ENCODE measurements around the gene NTMT1. TPM values are rescaled to one million over a fixed set of nuclear protein-coding genes. Genes with fewer than 3 reads are reported as not detected.

Gene NTMT1
- total RNA-seq, 1 donor from 2014 or later, result 40.8 TPM

DNA sequence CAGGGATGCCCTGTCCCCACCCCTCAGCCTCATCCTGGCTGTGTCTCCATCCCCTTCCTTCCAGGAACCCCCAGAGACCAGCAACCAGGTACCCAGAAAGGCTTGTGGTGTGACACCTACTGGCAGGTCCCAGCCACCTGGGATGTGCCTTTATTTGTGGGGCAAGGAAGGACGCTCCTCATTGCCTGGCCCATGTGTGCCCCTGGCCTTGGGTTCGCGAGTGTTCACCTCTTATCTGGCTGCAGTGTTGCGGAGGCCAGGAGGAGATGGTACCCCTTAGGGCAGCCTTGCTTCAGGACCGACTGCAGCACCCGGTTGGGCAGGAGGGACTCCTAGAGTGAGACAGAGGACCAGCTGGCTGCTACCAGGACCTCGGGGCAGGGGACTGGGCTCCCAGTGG is 13.8 kb upstream of the NTMT1 start:
- TF ChIP-seq, protein P1, sequence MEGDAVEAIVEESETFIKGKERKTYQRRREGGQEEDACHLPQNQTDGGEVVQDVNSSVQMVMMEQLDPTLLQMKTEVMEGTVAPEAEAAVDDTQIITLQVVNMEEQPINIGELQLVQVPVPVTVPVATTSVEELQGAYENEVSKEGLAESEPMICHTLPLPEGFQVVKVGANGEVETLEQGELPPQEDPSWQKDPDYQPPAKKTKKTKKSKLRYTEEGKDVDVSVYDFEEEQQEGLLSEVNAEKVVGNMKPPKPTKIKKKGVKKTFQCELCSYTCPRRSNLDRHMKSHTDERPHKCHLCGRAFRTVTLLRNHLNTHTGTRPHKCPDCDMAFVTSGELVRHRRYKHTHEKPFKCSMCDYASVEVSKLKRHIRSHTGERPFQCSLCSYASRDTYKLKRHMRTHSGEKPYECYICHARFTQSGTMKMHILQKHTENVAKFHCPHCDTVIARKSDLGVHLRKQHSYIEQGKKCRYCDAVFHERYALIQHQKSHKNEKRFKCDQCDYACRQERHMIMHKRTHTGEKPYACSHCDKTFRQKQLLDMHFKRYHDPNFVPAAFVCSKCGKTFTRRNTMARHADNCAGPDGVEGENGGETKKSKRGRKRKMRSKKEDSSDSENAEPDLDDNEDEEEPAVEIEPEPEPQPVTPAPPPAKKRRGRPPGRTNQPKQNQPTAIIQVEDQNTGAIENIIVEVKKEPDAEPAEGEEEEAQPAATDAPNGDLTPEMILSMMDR (IDR thresholded peaks at IDR 0.05; ENCODE audit: insufficient read depth, low read length, severe bottlenecking), result no peak
- H3K36me3 ChIP-seq (ENCODE audit: control insufficient read depth, insufficient read depth, low read length), result no peaks in the 10 kb centered on the region
- H3K27me3 ChIP-seq (ENCODE audit: control insufficient read depth, insufficient read depth, low read length), result peaks cover 4% of the 10 kb centered on the region
- DNase-seq (ENCODE audit: low read depth) (no peak), FAIRE-seq (no peak)
- no peak overlapping the region for H3K4me3 ChIP-seq (ENCODE audit: low read depth, low read length)

DNA sequence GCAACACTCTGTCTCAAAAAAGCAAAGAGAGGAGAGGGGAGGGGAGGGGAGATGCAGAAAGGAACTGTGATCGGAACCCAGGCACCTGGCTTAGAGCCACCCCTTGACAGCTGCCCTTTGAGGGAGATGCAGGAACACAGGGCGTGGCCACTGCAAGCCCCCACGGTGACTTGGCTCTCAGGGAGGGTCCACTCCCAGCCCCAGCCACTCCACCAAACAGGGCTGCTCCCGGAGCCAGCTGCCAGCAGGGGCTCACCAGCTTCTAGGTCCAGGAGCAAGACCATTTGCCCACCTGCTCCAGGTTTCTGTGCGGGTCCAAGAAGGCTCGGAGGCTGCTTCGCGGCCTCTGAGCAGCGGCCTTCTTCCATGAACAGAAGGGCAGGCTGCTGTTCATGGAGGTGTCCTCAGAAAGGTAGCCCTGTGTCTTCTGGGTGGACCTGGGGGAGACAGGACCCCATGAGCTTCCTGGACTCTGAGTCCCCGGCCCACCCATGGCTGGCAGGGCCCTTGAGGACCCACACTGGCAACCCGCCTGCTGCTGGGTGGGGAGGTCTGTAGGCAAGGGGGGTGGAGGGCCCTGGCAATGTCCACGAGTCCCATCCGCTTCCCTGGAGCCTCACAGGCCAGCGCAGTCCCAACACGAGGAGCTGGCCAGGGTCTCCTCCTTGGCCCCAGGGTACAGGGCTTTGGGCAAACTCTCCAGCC is 13.0 kb upstream of the NTMT1 start:
- no peaks in the 10 kb centered on the region for H3K36me3 ChIP-seq (ENCODE audit: control insufficient read depth, insufficient read depth, low read length)
- DNase-seq (ENCODE audit: low read depth) (no peak), FAIRE-seq (no peak)
- no peak overlapping the region for H3K4me3 ChIP-seq (ENCODE audit: low read depth, low read length)
- peaks cover 4% of the 10 kb centered on the region for H3K27me3 ChIP-seq (ENCODE audit: control insufficient read depth, insufficient read depth, low read length)
- TF ChIP-seq, protein P1 (IDR thresholded peaks at IDR 0.05; ENCODE audit: insufficient read depth, low read length, severe bottlenecking), result no peak

DNA sequence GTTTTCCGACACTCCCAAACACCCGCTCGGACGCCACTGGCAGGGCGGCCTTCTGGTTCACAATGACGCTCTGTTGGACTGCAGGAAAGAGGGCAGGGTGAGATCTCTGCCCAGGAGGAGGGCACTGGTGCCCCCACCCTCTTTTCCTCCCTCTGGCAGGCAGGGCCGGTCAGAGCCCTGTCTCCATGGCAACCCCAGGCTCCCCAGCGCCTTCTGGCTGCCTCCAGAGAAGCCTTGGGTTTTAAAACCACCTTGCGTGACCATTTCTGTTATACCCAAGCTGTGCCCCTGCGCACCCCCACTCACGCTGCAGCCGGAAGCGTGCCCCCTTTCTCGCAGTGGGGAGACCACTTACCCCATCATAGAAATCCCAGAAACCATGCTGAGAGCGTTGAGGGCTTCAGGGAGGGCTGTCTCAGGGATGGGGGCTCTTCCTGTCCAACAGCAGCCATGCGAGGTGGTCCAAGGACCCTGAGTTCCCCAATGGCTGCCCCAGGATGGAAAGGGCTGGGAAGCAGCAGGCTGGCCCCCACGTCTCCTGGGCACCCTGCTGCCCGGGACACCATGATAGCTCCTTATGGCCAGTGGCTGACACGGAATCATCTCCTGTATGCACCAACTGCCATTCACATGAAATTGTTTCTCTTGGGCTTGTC is 12.3 kb upstream of the NTMT1 start:
- TF ChIP-seq, protein P1 (IDR thresholded peaks at IDR 0.05; ENCODE audit: insufficient read depth, low read length, severe bottlenecking), result no peak
- peaks cover 4% of the 10 kb centered on the region for H3K27me3 ChIP-seq (ENCODE audit: control insufficient read depth, insufficient read depth, low read length)
- H3K4me3 ChIP-seq (ENCODE audit: low read depth, low read length), result no peak overlapping the region
- no peaks in the 10 kb centered on the region for H3K36me3 ChIP-seq (ENCODE audit: control insufficient read depth, insufficient read depth, low read length)
- DNase-seq (ENCODE audit: low read depth) (no peak), FAIRE-seq (no peak)

DNA sequence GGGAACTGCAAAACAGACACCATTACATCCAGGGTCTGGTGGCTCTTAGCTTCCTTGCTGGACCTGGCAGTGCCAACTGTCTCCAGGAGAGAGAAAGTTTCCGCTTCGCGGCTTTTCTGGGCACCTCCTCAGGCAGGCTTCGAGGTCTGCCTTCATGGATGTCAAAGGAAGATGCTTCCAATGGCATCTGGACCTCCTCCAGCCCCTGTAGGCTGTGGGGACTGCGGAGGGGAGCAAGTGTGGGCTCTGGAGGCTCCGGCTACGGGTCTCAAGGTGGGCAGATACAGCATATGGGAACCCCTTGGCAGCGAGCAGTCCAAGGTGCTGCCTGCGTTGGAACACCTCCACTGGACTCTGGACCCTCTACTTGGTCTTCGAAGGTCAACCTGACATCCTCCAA is 11.0 kb upstream of the NTMT1 start:
- H3K4me3 ChIP-seq (ENCODE audit: low read depth, low read length), result no peak overlapping the region
- FAIRE-seq, result no peak
- peaks cover 4% of the 10 kb centered on the region for H3K27me3 ChIP-seq (ENCODE audit: control insufficient read depth, insufficient read depth, low read length)
- no peak for DNase-seq (ENCODE audit: low read depth)
- no peaks in the 10 kb centered on the region for H3K36me3 ChIP-seq (ENCODE audit: control insufficient read depth, insufficient read depth, low read length)
- TF ChIP-seq, protein P1 (IDR thresholded peaks at IDR 0.05; ENCODE audit: insufficient read depth, low read length, severe bottlenecking), result no peak

DNA sequence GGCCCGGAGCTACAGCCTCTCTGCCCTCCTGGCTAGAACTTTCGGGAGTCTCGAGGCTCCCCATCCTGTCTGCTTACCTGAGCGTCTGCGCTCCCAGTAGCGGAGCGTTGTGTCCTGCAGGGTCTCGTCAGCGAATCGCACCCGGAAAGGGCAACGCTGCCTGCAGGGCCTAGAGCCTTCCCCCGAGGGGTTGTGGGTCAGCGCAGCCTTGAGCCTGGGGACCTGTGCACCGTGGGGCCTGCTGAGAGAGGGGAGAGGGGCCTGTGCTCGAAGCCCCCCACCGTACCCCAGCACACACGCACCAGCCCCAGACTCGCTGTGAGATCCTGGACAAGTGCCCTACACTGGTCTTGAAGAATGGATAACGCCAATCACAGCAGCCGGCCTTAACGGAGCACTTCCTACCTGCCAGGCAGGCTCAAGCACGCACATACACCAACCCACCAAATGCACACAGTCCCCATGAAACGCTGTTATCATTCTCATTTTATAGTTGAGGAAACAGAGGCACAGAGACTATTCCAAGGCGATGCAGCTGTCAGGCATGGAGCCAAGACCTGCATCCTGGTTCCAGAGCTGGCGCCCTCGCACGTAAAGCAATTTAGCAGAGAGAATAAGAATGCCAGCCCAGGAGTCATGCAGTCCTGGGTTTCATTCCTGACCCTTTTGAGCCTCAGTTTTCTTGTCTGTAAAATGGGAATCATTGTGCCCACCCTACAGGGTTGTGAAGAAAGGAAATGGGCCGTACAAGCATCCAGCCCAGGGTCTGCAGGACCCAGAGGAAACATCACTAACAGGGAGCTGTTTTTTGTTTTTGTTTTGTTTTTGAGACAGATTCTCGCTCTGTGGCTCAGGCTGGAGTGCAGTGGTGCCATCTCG is 10.3 kb upstream of the NTMT1 start:
- TF ChIP-seq, protein P1 (IDR thresholded peaks at IDR 0.05; ENCODE audit: insufficient read depth, low read length, severe bottlenecking), result no peak
- H3K36me3 ChIP-seq (ENCODE audit: control insufficient read depth, insufficient read depth, low read length), result no peaks in the 10 kb centered on the region
- FAIRE-seq, result no peak
- DNase-seq (ENCODE audit: low read depth), result no peak
- peaks cover 4% of the 10 kb centered on the region for H3K27me3 ChIP-seq (ENCODE audit: control insufficient read depth, insufficient read depth, low read length)
- no peak overlapping the region for H3K4me3 ChIP-seq (ENCODE audit: low read depth, low read length)
